Measurements from ENCODE around the gene NFE2L3. TPM values are rescaled to one million over a fixed set of nuclear protein-coding genes. Genes with fewer than 3 reads are reported as not detected.
A peak's percentile ranks its signal among the peaks of the same experiment; 100 is the strongest.

The NFE2L3 gene
- total and polyA plus RNA-seq, 2 of the 4 experiments (the other 2 are of a cell fraction) = 28.0 to 43.2 TPM

GRCh38 chr7:26143298-26144048 lies 8.5 kb upstream of the NFE2L3 start:
- H3K9ac ChIP-seq (ENCODE audit: low read depth, low read length) = no peak overlapping the region
- ATAC-seq (ENCODE audit: low read depth) (peak; percentile 81), DNase-seq (peak; percentile 42)
- H3K4me1 ChIP-seq (ENCODE audit: control insufficient read depth, insufficient read depth, low read length) = 0 out of 2 replicates have a peak, but pooled peaks cover 2% of the 10 kb centered on the region
- H3K4me3 ChIP-seq (ENCODE audit: insufficient read depth, low read depth, low read length) = no peak overlapping the region
- H3K4me2 ChIP-seq (ENCODE audit: low read depth, low read length) = 0 out of 2 replicates have a peak overlapping the region, but pooled peaks have one; percentile 3
- 0 out of 2 replicates have a peak, but pooled peaks cover 2% of the 10 kb centered on the region for H3K27me3 ChIP-seq (ENCODE audit: control insufficient read depth, insufficient read depth, low read length)
- H2AK9ac ChIP-seq (replicated peaks; ENCODE audit: low read depth, low read length, poor library complexity) = no peak overlapping the region
- H3K9me1 ChIP-seq (ENCODE audit: insufficient read depth, low read length) = peaks cover 4% of the 10 kb centered on the region; the same call in 1 of the 2 replicates
- H3K14ac ChIP-seq (replicated peaks; ENCODE audit: low read depth, low read length) = no peak overlapping the region
- H4K5ac ChIP-seq (ENCODE audit: low read depth, low read length) = no peak overlapping the region
- no peak overlapping the region for H2BK15ac ChIP-seq (ENCODE audit: low read depth, low read length)
- H2BK5ac ChIP-seq (ENCODE audit: low read depth, low read length, poor library complexity, severe bottlenecking) = no peak overlapping the region
- H3K9me3 ChIP-seq (ENCODE audit: control insufficient read depth, insufficient read depth, low read length) = no peaks in the 10 kb centered on the region
- WGBS, 2 experiments (ENCODE audit: extremely low coverage in 2 of 2, insufficient read length in 1 of 2) = 20% methylated on average over 1 of the region's 5 CpGs; no CpG with 5 or more reads in 1 of the 2 experiments
- H3K79me1 ChIP-seq (ENCODE audit: low read depth in 1 of 2, low read length in 2 of 2) = no peaks in the 10 kb centered on the region
- ChIA-PET CTCF (interaction anchor here (0.5 to 1.4 kb wide), 4 partner anchors 15 to 1048 kb away, joined by 3 to 4 read pairs (median 3); no protein-coding TSS in a partner anchor), POLR2A (ENCODE audit: unreplicated experiment) (no interaction called here)
- H3K18ac ChIP-seq (ENCODE audit: low read depth, low read length) = no peak overlapping the region
- H2AFZ ChIP-seq (replicated peaks; ENCODE audit: low read length, poor library complexity) = no peak overlapping the region
- no peaks in the 10 kb centered on the region for H4K20me1 ChIP-seq (ENCODE audit: insufficient read depth, low read length)
- no peak overlapping the region for H3K56ac ChIP-seq (ENCODE audit: extremely low read depth, insufficient read depth, low read length)
- no peak overlapping the region for H2BK20ac ChIP-seq (ENCODE audit: low read depth, low read length)
- no TSS peak for BruUV-seq (replicated peaks)
- H2BK120ac ChIP-seq (ENCODE audit: low read depth, low read length) = no peak overlapping the region
- in situ Hi-C loops (cut with MboI; ENCODE audit: low sequenced_read_pairs) (no loop called here), intact Hi-C loops (cut with micrococcal nuclease) (no loop called here), dilution Hi-C loops (cut with HindIII; ENCODE audit: low sequenced_read_pairs, unreplicated experiment) (no loop called here)
- H3K27ac ChIP-seq (ENCODE audit: insufficient read depth, low read length) = no peak overlapping the region
- no peak overlapping the region for H3K23ac ChIP-seq (ENCODE audit: low read depth, low read length)
- H2AK5ac ChIP-seq (ENCODE audit: low read depth, low read length) = no peak overlapping the region
- H4K91ac ChIP-seq (ENCODE audit: insufficient read depth, low read depth, low read length) = no peak overlapping the region
- H3K36me3 ChIP-seq (ENCODE audit: control insufficient read depth, insufficient read depth, low read length) = no peaks in the 10 kb centered on the region
- H3K4ac ChIP-seq (ENCODE audit: low read depth, low read length) = no peak overlapping the region
- no peak overlapping the region for H4K8ac ChIP-seq (ENCODE audit: low read depth in 2 of 2, low read length in 2 of 2)
- TF ChIP-seq, protein P1, sequence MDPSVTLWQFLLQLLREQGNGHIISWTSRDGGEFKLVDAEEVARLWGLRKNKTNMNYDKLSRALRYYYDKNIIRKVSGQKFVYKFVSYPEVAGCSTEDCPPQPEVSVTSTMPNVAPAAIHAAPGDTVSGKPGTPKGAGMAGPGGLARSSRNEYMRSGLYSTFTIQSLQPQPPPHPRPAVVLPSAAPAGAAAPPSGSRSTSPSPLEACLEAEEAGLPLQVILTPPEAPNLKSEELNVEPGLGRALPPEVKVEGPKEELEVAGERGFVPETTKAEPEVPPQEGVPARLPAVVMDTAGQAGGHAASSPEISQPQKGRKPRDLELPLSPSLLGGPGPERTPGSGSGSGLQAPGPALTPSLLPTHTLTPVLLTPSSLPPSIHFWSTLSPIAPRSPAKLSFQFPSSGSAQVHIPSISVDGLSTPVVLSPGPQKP (IDR thresholded peaks at IDR 0.05; ENCODE audit: borderline replicate concordance, low read depth, low read length) = no peak
- TF ChIP-seq RFX5 (IDR thresholded peaks at IDR 0.05; ENCODE audit: low read depth, low read length) = no peak
- TF ChIP-seq, protein P2, sequence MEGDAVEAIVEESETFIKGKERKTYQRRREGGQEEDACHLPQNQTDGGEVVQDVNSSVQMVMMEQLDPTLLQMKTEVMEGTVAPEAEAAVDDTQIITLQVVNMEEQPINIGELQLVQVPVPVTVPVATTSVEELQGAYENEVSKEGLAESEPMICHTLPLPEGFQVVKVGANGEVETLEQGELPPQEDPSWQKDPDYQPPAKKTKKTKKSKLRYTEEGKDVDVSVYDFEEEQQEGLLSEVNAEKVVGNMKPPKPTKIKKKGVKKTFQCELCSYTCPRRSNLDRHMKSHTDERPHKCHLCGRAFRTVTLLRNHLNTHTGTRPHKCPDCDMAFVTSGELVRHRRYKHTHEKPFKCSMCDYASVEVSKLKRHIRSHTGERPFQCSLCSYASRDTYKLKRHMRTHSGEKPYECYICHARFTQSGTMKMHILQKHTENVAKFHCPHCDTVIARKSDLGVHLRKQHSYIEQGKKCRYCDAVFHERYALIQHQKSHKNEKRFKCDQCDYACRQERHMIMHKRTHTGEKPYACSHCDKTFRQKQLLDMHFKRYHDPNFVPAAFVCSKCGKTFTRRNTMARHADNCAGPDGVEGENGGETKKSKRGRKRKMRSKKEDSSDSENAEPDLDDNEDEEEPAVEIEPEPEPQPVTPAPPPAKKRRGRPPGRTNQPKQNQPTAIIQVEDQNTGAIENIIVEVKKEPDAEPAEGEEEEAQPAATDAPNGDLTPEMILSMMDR (conservative IDR thresholded peaks at IDR 0.05; ENCODE audit: low read depth, low read length) = no peak
- no peak for TF ChIP-seq MAZ (IDR thresholded peaks at IDR 0.05; ENCODE audit: borderline replicate concordance, low read depth, low read length)
- TF ChIP-seq RAD21 (IDR thresholded peaks at IDR 0.05; ENCODE audit: low read length) = no peak
- no peak for TF ChIP-seq POLR2A (IDR thresholded peaks at IDR 0.05; ENCODE audit: low read depth, low read length)
- no peak for TF ChIP-seq USF2 (IDR thresholded peaks at IDR 0.05; ENCODE audit: low read depth, low read length)
- no peak for TF ChIP-seq MAFK (IDR thresholded peaks at IDR 0.05; ENCODE audit: low read depth, low read length)
- no peak for TF ChIP-seq MXI1 (IDR thresholded peaks at IDR 0.05; ENCODE audit: borderline replicate concordance, low read depth, low read length)
- TF ChIP-seq RCOR1 (IDR thresholded peaks at IDR 0.05; ENCODE audit: insufficient replicate concordance, low read length) = no peak
- TF ChIP-seq SMC3 (IDR thresholded peaks at IDR 0.05; ENCODE audit: low read depth, low read length) = no peak
- no peak for TF ChIP-seq CHD1 (IDR thresholded peaks at IDR 0.05; ENCODE audit: low read depth, low read length)
- peak; percentile 42 for TF ChIP-seq FOS (IDR thresholded peaks at IDR 0.05; ENCODE audit: low read depth, low read length)
- TF ChIP-seq NFE2L2 (IDR thresholded peaks at IDR 0.05; ENCODE audit: low read depth, low read length) = no peak
- no peak for TF ChIP-seq BHLHE40 (IDR thresholded peaks at IDR 0.05; ENCODE audit: low read depth, low read length)
